Body of pancreas (tissue), 4 donors: Measurements from ENCODE around the gene CLCA2. TPM values are rescaled to one million over a fixed set of nuclear protein-coding genes. Genes with fewer than 3 reads are reported as not detected.

ENCODE experiments used
- ATAC-seq: fragments of 150-250 bp; one replicate; pipeline ENCODE4 v1.9.1; 2016
- DNase-seq, 4 donors: peaks; one replicate each; pipeline ENCODE4 v3.0.0-alpha.2; 2019
- H3K27ac ChIP-seq, 4 donors: fragments of 200-600 bp; sonication (generic); 1 replicate in 3 of 4; 2 replicates in 1 of 4; pipeline versions ENCODE4 v1.5.1 to v1.6.1; 2016 to 2019; ENCODE audit warnings: mild to moderate bottlenecking in 1 of 4, mixed read lengths in 1 of 4, moderate library complexity in 1 of 4
- H3K27me3 ChIP-seq, 2 donors: fragments of 200-600 bp; sonication (generic); one replicate each; pipeline ENCODE4 v1.6.0; 2016; ENCODE audit warnings: mild to moderate bottlenecking in 1 of 2
- H3K36me3 ChIP-seq, 2 donors: fragments of 200-600 bp; sonication (generic); replicated peaks in 1 of 2; 2 replicates each; pipeline ENCODE4 v1.5.1; 2016; ENCODE audit warnings: low read depth in 2 of 2; ENCODE audit not compliant: insufficient read depth in 1 of 2
- H3K4me1 ChIP-seq: fragments of 200-600 bp; sonication (generic); one replicate; pipeline ENCODE4 v1.6.0; 2016
- H3K4me3 ChIP-seq, 2 donors: fragments of 200-600 bp; sonication (generic); 1 replicate in 1 of 2; 2 replicates in 1 of 2; pipeline ENCODE4 v1.5.1; 2016 to 2019
- H3K9me3 ChIP-seq, 3 donors: fragments of 200-600 bp; sonication (generic); 1 replicate in 2 of 3; 2 replicates in 1 of 3; pipeline ENCODE4 v1.5.1; 2016
- POLR2A ChIP-seq, 3 donors: fragments of 450-650 bp; IDR thresholded peaks; one replicate each; pipeline ENCODE4 v1.6.1; 2016; ENCODE audit warnings: antibody characterized with exemption in 3 of 3, mild to moderate bottlenecking in 2 of 3
- WGBS, 2 donors: methylation state at CpG; one replicate each; pipeline ENCODE4 v1.1.5; 2017; 5-methylcytosine and 5-hydroxymethylcytosine counted together
- intact Hi-C: fragments of 100-400 bp; cut with DNase I; formaldehyde crosslinking; loops from one replicate; pipeline ENCODE4 v1.15.1; 2023
- total RNA-seq, 2 donors: library from RNA; depleted of rRNA; stranded (reverse); fragments of >200 nt; gene quantifications; one replicate each; pipeline ENCODE4 v1.1.0, GENCODE V29; 2016
- TF ChIP-seq, protein P1 (sequence below), 7 experiments: fragments of 450-650 bp in 4 of 7; fragments of 200-600 bp in 3 of 7; sonication (generic) in 3 of 7; IDR thresholded peaks; one replicate each; pipeline ENCODE4 v1.5.1; 2016 to 2019; ENCODE audit warnings: antibody characterized with exemption in 7 of 7

The CLCA2 gene
- total RNA-seq, 2 donors from 2014 or later = not detected

DNA sequence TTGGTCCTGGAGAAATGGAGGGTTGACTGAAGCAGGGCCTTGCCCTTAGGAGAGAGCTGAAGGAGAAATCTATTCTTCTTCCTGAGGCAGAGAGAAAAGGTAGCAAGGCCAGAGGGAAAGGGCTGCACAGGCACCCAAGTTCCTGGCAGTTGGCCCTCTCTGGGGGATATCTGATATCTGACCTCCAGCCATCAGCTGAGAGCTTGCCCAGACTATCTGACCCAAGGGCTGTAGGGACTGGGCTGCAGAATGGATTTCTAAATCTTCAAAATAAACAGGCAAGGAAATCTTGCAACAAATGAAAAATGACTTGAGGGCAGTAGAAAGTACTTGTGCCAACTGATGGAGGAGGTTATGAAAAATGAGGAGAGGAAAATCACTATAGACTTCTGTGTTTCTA, 498 bp upstream of the CLCA2 start:
- ATAC-seq (no peak), DNase-seq (no peak)
- H3K27me3 ChIP-seq = no peaks in the 10 kb centered on the region
- no peak overlapping the region for H3K27ac ChIP-seq
- H3K4me3 ChIP-seq = no peak overlapping the region
- no peak for TF ChIP-seq POLR2A (IDR thresholded peaks at IDR 0.05)
- TF ChIP-seq, protein P1, sequence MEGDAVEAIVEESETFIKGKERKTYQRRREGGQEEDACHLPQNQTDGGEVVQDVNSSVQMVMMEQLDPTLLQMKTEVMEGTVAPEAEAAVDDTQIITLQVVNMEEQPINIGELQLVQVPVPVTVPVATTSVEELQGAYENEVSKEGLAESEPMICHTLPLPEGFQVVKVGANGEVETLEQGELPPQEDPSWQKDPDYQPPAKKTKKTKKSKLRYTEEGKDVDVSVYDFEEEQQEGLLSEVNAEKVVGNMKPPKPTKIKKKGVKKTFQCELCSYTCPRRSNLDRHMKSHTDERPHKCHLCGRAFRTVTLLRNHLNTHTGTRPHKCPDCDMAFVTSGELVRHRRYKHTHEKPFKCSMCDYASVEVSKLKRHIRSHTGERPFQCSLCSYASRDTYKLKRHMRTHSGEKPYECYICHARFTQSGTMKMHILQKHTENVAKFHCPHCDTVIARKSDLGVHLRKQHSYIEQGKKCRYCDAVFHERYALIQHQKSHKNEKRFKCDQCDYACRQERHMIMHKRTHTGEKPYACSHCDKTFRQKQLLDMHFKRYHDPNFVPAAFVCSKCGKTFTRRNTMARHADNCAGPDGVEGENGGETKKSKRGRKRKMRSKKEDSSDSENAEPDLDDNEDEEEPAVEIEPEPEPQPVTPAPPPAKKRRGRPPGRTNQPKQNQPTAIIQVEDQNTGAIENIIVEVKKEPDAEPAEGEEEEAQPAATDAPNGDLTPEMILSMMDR (IDR thresholded peaks at IDR 0.05) = no peak
- no peaks in the 10 kb centered on the region for H3K9me3 ChIP-seq
- H3K4me1 ChIP-seq = no peaks in the 10 kb centered on the region
- no peaks in the 10 kb centered on the region for H3K36me3 ChIP-seq
- intact Hi-C loops = no loop called here

GRCh38 chr1:86429122-86429725, 5.3 kb downstream of the CLCA2 start:
- Histone ChIP-seq H3K27me3 (no peaks in the 10 kb centered on the region), H3K36me3 (no peaks in the 10 kb centered on the region), H3K4me3 (no peak overlapping the region), H3K27ac (no peak overlapping the region), H3K9me3 (no peaks in the 10 kb centered on the region), H3K4me1 (no peaks in the 10 kb centered on the region)
- intact Hi-C loops = no loop called here
- DNase-seq (no peak), ATAC-seq (no peak)
- 66 to 84% methylated on average over 7 of the region's 7 CpGs for WGBS, 2 donors
- TF ChIP-seq POLR2A (IDR thresholded peaks at IDR 0.05) = no peak
- TF ChIP-seq, protein P1 (IDR thresholded peaks at IDR 0.05) = no peak

DNA sequence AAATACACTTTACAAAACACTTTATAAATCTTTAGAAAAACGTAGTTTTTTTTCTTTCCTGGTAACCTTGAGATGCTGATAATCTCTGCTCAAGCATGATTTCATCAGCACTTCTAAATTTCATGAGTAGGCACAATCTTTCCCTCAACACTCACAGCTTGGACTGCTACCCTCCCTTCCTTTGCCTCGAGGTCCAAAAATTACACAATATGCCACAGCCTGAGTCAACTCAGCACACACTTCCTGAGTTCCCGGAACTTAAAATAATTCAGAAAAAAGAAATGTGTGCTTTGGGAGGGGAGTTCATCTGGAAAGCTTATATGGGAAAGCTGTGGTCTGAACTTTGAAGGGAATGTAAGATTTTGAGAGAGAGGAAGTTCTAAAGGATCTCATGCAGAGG, 5.9 kb downstream of the CLCA2 start:
- Histone ChIP-seq H3K27me3 (no peaks in the 10 kb centered on the region), H3K4me1 (no peaks in the 10 kb centered on the region), H3K27ac (peak overlapping the region in 2 of 4 donors; percentile 32 to 52), H3K36me3 (no peaks in the 10 kb centered on the region), H3K4me3 (no peak overlapping the region), H3K9me3 (no peaks in the 10 kb centered on the region)
- 12 to 15% methylated on average over 3 of the region's 3 CpGs for WGBS, 2 donors
- DNase-seq (peak in 2 of 4 donors; percentile 18 to 60), ATAC-seq (peak; percentile 79)
- intact Hi-C loops = no loop called here
- TF ChIP-seq, protein P1 (IDR thresholded peaks at IDR 0.05) = no peak
- no peak for TF ChIP-seq POLR2A (IDR thresholded peaks at IDR 0.05)

- Histone ChIP-seq H3K9me3 (no peaks in the 10 kb centered on the region), H3K27me3 (no peaks in the 10 kb centered on the region), H3K36me3 (no peaks in the 10 kb centered on the region), H3K4me3 (no peak overlapping the region), H3K27ac (peak overlapping the region in 2 of 4 donors; percentile 32 to 52), H3K4me1 (no peaks in the 10 kb centered on the region)
- intact Hi-C loops = no loop called here
- TF ChIP-seq, protein P1 (IDR thresholded peaks at IDR 0.05) = no peak
- no peak for TF ChIP-seq POLR2A (IDR thresholded peaks at IDR 0.05)
- no peak for ATAC-seq
- DNase-seq = no peak
These were observed 6.4 kb downstream of the CLCA2 start for GRCh38 chr1:86430376-86430775.

- Histone ChIP-seq H3K4me3 (no peak overlapping the region), H3K9me3 (no peaks in the 10 kb centered on the region), H3K27me3 (no peaks in the 10 kb centered on the region), H3K36me3 (no peaks in the 10 kb centered on the region), H3K4me1 (no peaks in the 10 kb centered on the region), H3K27ac (no peak overlapping the region)
- intact Hi-C loops = no loop called here
- ATAC-seq (no peak), DNase-seq (no peak)
- TF ChIP-seq, protein P1 (IDR thresholded peaks at IDR 0.05) = no peak
- no peak for TF ChIP-seq POLR2A (IDR thresholded peaks at IDR 0.05)
These were observed 10.1 kb downstream of the CLCA2 start for GRCh38 chr1:86434059-86434458.
